HK-2 (cell line): ENCODE results near the gene MRPS10.
A peak's percentile ranks its signal among the peaks of the same experiment; 100 is the strongest.
"Not testable (repeated sequence)": the region's sequence is repeated elsewhere in the genome, so short reads cannot be mapped to it uniquely, and the experiment has no call there.

Experiments used
- DNase-seq: peaks from one replicate; pipeline ENCODE4 v3.0.0-alpha.2; 2018; ENCODE audit not compliant: unreplicated experiment

Gene MRPS10

GRCh38 chr6:42207559-42207958, 10.1 kb downstream of the MRPS10 start:
- not testable (repeated sequence) for DNase-seq

GRCh38 chr6:42204768-42205282, 12.8 kb downstream of the MRPS10 start:
- no peak for DNase-seq

GRCh38 chr6:42203183-42203582, 14.5 kb downstream of the MRPS10 start:
- no peak for DNase-seq

- DNase-seq: not testable (repeated sequence)
Observed at GRCh38 chr6:42202131-42202915, 15.3 kb downstream of the MRPS10 start.

- DNase-seq: no peak
Observed at GRCh38 chr6:42201382-42201781, 16.3 kb downstream of the MRPS10 start.

- DNase-seq: no peak
Observed at GRCh38 chr6:42200035-42200434, 17.6 kb downstream of the MRPS10 start.

- peak; percentile 80 for DNase-seq
Observed at GRCh38 chr6:42199106-42199981, 18.3 kb downstream of the MRPS10 start.

- no peak for DNase-seq
Observed at GRCh38 chr6:42197555-42198362, 19.9 kb downstream of the MRPS10 start.

GRCh38 chr6:42195415-42195814, 22.2 kb downstream of the MRPS10 start:
- no peak for DNase-seq

- DNase-seq: no peak
Observed at GRCh38 chr6:42194056-42194455, 23.6 kb downstream of the MRPS10 start.

GRCh38 chr6:42193491-42193894, 24.2 kb downstream of the MRPS10 start:
- DNase-seq: peak; percentile 83

- not testable (repeated sequence) for DNase-seq
Observed at GRCh38 chr6:42192385-42192784, 25.3 kb downstream of the MRPS10 start.

GRCh38 chr6:42190554-42191183, 27.0 kb downstream of the MRPS10 start:
- no peak for DNase-seq

GRCh38 chr6:42188406-42188805, 29.3 kb downstream of the MRPS10 start:
- DNase-seq: no peak

GRCh38 chr6:42185597-42185996, 32.1 kb downstream of the MRPS10 start:
- DNase-seq: no peak

GRCh38 chr6:42184475-42184874, 33.2 kb downstream of the MRPS10 start:
- DNase-seq: no peak

GRCh38 chr6:42182101-42182500, 35.6 kb downstream of the MRPS10 start:
- no peak for DNase-seq

- DNase-seq: no peak
Observed at GRCh38 chr6:42179945-42180313, 37.7 kb downstream of the MRPS10 start.

- no peak for DNase-seq
Observed at GRCh38 chr6:42179261-42179944, 38.3 kb downstream of the MRPS10 start.

- DNase-seq: no peak
Observed at GRCh38 chr6:42177514-42178364, 39.9 kb downstream of the MRPS10 start.
